Measurements from ENCODE around the gene ST8SIA4.

The ST8SIA4 gene

DNA sequence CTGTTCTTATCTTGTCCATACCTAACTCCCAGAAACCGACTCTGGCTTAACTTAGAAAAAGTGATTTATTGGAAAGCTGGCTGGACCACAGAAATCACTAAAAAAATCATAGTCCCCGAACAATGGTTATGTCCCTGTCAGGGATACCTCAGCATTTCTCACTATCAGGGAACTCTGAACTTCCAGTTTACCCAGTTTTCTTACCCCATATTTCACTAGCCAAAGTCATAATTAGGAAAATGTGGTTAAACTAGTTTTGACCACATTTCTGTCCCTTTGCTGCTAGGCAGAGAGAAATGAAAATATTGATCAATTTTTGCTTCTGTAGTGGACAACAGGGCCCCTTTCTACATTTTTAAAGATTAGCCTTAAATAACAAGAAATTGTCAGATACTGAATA, 38.2 kb downstream of the ST8SIA4 start:
- FAIRE-seq, result no peak

DNA sequence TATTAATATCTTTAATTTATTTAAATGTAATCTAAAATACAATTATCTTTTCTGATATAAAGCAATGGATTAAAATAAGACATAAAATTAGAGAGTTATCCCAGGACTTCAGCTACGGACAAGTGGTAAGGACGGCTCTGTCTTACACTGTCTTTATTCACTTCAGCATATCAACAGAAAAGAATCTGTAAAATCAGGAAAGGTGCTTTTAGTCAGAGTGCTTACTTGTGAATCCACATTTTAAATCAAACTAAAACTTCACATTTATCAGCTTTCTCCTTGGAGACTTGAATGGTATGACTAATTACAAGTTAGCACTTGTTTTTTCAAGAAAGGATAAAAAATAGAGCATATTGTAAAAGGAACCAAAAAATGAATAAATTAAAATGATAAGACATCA, 39.3 kb downstream of the ST8SIA4 start:
- FAIRE-seq, result no peak

DNA sequence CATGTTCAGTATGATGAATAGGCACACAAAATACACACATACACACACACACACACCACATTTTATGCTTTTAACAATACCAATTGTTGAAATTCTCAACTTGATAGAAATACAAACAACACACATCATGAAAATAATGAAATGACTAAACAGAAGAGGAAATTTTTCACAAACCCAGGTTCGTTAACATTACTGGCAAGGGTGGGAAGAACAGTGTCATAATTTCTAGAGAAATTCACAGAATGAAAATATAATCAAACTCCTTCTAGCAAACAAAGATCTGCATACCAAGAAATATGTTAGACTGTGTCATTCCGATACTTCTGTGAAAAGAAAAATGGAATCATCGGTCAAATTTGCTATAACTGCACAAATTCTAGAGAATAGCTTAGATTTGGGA, 41.9 kb downstream of the ST8SIA4 start:
- no peak for FAIRE-seq

DNA sequence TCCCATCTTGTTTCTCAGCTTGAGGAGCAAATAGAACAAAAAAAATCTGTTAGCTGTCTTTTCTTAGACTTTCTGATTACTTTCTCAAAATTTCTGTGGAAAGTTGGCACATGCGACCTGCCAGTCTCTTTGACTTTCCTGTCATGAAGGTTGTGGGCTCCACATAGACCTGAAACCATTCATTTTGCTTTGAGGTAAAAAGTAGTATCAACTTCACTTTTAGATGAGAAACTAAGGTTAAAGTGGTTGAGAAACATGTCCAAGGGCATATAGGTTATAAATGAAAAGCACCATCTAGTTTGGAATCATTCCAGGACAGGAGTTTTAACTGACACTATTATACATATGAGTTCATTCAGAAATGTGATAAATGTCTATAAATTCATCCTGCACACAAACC, 42.7 kb downstream of the ST8SIA4 start:
- no peak for FAIRE-seq

DNA sequence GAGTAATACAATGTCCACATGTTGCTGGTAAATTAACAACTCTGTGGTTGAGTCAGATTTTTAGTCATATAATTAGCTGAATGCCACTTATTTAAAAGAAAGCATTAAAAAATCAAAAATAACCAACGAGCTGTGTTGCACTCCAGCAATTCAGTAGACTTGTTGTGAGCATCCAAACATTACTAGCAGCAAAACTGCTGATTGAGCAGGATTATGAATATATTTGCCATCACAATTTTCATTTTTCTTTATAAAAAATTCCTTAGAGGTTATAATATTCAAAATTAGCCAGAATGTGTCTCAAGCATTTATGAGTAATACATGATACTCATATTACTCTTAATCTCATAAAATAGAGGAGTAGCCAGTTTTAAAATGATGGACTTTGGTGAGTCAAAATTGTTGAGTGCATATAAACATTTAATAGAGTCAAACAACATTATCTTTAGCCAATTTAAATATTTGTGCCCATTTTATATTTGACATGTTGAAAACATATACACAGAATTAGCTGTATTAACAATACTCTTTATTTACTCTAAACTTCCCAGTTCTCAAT, 44.0 kb downstream of the ST8SIA4 start:
- FAIRE-seq, result no peak

DNA sequence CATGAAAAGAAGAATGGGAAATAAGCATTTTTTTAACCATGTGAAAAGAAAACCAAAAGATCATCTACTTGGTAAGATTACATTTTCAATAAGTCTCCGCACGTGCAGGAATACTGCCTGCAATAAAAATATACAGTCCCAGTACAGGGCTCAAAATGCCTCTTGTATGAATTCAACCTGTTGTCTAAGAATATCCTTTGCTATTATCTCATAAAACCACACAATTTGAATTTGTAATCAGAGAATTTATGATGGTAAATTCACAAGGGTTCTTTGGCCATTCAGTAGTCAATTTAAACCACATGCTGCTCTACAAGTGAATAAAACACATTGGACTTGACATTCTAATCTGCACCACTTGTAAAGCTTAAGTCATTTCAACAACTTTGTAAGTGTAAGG, 46.6 kb downstream of the ST8SIA4 start:
- no peak for FAIRE-seq

DNA sequence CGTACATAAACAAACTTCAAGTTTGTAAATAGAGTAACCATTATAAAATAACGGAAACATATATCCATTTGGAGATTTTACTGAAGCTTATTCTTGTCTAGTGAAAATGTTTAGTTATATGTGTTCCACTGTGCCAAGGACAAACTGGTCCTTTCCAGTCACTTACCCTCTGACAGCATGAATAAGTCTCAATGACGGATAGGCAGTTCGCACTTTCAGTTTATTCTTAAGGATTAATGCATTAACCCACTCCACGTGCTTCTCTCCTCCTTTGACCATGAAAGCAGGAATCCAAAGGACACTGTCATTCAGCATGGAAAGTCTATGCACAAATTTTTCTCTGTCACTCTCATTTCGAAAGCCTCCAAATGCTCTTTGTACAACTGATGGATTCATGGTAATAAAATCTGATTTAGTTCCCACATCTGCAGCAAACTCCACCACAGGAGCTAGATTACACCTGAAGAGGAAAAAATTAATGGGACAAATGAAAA, 47.1 kb downstream of the ST8SIA4 start:
- no peak for FAIRE-seq

DNA sequence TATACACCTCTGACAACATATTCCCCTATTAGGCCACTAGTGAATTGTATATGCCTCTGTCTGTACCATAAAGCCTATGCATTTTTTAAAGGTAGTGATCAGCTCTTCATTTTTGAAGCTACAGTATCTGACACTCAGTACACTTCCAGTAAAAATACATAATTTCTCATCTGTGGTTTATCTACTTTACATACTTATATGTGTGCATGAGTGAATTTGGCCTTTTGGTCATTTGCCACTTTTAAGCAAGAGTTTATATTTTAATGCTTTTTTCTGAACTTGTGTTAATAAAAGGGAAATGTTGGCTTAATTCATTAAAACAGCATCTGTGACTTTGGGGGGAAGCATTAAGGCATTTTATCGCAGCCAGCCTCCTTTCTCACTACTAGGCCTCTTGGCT, 47.8 kb downstream of the ST8SIA4 start:
- FAIRE-seq, result no peak

DNA sequence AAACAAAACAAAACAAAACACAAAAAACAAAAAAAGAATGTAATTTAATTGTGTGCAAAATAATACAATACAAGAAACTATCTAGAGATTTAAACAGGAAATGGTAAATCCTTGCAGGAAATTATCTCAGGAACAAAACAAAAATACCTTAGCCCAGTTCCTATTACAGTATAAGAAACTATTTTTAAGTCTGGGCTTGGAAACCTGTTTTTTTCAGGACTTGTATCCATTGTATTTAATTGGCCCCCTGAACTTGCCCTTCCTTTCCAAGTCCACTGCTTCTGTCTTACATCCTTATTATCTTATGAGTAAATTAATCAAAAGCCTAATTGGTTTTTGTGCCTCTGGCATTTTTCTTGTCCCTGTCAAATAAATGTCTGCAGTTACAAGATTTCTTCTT, 48.5 kb downstream of the ST8SIA4 start:
- no peak for FAIRE-seq

DNA sequence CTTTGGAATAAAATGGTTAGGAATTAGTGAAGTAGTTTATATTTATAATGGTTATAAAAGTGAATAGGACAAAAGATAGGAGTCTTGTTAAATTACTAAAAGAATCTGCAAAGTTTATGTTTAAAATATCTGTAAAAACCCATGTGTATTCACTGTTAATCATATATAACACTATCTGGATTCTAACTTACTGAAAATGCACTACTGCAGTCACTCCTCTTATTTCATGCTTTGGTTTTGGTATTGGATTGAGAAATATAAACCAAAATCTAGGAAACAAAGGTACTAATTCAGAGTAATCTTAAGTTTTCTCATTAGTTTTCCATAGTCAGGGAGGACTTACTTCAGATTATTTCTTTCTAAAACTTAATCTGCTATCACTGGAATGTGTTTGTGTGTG, 49.5 kb downstream of the ST8SIA4 start:
- FAIRE-seq, result no peak

DNA sequence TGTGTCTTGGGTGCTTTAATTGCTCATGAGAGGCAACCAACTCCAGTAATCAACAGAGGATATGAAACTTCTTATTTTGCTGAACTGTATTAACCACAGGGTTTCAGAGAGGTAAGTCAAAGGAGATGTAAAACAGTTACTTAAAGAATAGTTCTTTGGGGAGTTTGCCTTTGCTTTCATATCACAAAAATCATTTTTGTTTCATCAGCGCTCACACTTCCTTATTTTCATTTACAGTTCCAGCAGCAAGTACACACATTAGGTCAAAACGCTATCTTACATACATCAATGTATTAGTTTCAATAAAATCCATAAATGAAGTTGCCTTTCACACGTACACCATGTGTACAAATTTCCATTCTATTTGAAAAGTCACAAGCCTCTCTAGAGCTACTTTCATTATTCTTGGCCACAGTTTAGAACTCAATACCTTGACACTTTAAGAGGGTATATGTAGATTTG, 50.1 kb downstream of the ST8SIA4 start:
- no peak for FAIRE-seq

DNA sequence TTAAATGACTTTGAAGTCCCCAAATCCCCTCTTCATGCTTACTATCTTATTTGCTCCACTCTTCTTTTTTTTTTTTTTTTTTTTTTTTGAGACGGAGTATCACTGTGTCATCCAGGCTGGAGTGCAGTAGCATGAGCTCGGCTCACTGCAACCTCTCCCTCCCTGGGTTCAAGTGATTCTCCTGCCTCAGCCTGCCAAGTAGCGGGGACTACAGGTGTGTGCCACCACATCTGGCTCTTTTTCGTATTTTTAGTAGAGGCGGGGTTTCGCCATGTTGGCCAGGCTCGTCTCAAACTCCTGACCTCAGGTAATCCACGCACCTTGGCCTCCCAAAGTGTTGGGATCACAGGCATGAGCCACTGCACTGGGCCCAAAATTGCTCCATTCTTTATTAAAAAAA, 51.0 kb downstream of the ST8SIA4 start:
- no peak for FAIRE-seq

DNA sequence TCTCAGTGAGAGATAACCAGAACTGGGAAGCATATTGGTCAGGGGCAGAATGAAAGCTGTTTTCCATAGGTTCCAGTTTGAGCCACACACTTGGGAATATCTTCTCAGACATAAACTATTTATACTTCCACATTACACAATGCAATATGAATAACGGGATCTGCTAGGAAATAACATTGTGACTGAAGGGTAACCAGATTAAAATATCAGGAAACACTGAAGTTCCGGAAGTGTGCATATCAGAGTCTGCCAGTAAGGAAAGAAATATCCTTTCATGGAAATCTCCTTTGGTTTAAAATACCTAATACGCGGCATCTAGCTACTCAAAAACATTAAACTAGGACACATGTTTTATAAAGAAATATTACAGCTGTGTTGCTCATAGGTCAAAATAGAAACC, 56.3 kb downstream of the ST8SIA4 start:
- no peak for FAIRE-seq

DNA sequence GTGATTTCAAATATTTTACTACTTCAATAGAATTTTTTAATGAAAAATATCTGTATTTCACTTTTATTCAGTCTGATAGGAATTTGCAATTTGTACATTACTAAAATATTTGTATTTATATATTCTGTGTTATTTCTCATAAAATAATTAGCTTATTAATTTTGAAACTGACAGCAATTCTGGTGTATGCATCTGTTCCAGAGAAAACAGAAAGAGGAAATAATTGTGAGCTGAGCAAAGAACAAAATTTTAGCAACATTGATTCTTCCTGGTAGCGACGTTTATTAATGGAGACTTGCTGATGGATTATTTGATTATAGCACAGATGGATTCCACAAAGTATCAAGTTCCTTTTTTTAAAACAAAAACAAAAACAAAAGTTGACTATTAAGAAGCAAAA, 61.0 kb downstream of the ST8SIA4 start:
- FAIRE-seq, result no peak

DNA sequence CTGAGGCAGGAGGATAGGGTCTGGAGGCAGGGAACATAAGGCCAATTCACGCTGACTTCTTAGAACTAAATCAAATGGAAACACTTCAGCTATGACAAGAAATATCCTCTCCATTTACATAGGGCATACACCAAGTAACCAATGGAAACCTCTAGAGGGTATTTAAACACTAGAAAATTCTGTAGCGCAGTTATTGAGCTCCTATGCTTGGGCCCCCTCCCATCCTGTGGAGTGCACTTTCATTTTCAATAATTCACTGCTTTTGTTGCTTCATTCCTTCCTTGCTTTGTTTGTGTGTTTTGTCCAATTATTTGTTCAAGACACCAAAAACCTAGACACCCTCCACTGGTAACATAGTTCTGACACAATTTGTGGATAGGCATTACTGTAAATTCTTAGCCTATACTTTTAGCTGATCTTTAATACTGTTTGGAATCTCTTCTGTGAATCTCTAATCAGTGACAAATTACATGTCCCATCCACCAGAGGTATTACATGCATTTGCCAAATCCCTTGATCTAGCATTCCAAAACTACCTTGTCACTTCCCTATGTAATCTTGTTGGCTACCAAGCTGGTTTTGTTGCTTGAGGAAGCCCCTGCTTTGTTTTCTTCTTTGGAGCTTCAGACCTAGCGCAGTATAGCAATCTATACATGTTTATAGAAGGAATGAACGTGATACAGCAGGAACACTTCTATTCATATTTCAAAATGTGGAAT, 61.6 kb downstream of the ST8SIA4 start:
- no peak for FAIRE-seq

DNA sequence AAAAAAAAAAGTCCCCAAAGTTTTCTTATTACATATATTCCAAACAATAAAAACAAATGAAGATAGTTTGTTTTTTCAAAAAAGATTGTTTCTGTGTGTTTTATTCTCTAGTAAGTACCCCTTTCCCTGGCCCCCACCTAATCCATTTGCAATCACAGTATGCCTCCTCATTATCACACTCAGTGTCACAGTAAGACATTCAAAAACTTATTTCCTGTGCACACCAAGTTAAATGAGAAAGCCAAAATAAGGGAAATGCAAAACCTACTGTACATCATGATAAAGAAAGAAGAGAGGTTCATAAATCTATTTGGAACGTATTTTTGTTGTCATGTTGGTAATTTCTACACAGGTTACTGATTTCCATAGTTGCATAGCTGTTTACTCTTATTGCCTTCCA, 62.3 kb downstream of the ST8SIA4 start:
- FAIRE-seq, result no peak

DNA sequence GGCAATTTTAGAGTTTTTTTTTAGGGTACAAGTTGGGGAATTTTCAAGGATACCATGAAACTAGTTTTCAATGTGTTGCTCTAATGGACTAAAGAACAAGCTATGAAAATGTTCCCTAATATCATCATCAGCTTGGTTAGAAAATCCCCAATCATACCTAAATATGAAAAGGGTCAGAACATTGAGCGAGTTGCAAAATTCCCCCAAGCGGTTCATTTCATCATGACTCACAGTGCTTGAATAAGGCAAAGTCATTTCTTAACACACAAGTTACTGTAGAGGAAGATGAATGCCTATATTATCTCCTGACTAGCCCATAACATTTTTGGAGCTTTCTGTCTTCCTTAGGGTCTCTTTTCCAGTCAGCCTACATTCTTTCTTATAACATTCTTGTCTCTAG, 62.7 kb downstream of the ST8SIA4 start:
- FAIRE-seq, result no peak

DNA sequence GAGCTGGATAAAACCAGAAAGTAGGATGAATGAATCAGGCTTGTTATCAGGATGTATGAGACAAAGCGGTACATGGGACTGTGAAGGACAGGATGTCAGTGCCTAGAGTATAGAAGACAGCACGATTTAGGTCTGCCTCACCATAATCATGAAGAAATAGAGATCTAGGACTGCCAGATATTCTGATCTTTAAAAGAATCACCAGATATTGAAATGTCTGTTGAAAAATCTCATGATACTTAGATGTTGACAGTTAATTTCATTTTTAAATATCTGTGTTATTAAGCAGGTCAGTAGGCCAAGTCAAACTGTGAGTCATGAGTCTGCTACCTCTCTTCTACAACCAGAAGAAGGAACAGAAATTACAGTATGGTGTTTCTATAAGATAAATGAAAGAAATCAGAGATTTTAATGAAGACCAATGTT, 65.0 kb downstream of the ST8SIA4 start:
- no peak for FAIRE-seq

DNA sequence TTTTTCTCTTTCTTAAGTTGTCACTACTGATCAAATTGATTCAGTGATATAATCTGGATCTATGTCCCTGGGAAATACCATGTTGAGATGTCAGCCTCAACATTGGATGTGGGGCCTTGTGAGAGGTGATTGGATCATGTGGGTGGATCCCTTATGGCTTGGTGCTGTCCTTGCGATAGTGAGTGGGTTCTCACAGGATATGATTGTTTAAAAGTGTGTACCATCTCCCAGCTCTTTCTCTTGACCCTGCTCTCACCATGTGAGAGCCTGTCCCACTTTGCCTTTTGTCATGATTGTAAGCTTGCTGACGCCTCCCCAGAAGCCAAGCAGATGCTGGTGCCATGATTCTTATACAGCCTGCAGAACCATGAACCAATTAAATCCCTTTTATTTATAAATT, 68.6 kb downstream of the ST8SIA4 start:
- FAIRE-seq, result no peak

DNA sequence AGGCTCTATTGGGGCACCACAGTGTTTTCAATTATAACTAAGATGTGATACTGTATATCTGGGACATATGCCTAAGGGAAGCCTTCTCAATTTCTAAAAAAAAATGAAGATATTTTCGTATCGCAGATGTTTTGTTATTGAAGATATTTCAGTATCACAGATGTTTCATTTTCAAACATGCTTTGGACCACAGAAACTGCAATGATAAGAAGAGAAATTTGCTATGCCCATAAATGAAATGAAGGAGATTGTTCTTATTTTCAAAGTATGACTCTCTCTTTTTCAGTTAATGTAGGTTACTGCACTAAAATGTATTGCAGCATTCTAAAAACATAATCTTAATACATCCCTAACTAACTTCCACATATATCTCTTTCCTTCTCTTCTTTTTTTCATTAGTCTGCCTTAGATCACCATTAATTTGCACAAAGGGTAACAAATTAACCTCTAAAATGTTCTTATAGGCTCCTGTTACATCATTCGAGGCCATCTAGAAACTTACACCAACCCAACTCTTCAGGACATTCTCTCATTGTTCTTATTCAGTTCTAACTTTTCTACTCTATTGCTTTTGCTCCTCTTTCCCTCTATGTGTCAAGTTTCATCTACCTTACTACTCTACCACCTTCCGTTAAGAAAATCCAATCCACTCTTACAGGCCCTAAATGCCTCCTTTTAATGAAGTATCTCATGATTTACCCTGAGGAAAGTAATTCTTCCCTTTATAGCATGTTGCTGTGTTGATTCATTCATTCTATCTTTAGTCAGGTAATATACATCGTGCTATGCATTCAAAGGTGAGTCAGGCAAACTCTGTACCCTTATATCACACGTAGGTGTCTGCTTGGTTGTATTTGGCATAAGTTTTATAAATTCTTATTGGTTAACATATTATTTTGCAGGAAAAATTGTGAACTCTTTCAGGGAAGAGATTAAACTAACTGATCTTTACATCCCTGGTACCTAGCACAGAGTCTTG, 70.5 kb downstream of the ST8SIA4 start:
- no peak for FAIRE-seq

DNA sequence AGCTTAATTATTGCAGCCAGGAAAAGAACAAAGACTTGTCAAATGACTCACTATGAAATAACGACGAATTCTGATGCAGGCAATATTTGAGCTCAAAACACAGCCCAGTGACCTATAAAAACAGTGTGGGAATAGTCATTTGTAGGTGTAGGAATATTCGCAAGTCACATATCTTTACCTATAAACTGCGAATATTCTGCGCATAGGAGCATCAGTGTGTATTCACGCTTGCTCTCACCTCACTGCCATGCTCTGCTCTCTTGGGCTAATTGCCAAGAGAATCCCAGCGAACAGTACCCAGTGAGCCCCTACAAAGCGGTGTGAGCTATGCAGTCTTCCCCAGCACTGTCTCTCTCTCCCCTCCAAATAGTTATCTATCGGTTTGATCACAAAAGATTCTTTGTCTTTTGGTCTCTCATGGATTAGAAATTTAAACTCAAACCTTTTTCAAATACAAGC, 74.2 kb downstream of the ST8SIA4 start:
- no peak for FAIRE-seq

DNA sequence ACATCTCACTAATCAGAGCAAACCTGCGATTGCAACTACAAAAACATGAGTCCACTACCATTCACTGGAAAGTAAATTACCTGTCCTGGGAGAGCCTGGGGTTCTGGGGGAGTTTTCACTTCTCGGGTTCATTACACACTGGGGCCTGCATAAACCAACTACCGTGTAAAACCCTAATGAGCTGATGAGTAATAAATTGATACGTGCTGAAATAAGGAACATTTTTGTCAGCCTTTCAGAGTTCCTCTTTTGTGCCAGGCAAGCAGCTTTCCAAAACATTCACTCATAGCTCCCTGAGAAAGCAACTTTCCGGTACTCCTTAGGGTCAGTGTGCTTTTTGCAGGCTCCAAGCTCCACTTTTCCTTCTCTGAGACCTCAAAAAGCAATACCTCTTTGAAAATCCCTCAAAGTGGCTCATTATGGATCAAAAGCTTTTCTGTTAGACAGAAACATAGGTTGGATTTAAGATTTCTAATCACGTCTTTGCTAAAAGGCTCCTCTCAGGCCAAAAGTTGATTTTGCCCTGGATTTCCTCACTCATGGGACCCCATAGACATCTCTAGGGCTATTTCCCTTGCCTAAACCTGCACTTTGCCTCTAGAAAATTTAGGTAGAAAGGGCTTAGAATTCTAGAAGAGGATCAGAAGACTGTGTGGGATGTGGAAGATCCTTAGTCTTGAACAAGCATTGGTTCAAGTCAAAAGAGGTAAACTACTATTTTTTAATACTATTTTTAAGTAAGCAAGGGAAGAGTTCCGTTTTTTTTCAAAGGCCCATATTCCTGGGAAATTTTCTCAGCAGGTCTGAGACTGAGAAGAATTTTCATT, 74.8 kb downstream of the ST8SIA4 start:
- no peak for FAIRE-seq

DNA sequence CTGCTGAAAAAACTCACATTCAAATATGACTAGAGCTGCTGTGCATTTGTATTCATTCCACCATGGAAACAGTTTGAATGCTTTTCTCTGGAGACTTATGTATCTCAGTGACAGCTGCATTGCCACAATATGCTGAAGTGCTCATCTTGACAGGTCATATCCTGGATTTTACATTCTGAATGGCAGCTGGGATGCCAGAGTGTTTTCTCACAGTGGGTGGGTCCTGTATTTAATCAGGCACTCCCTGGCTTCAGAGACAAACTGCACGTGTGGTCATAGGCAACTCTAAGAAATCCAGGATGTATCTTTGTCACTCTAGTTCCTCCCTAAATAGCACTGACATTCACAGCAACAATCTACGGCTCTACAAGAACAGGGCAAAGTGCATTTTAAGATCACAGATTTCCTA, 75.6 kb downstream of the ST8SIA4 start:
- no peak for FAIRE-seq
